Activated T-cell treated with anti-CD3 and anti-CD28 coated beads for 4 hours (primary cell): Measurements from ENCODE around the gene USE1.

Experiments used
- DNase-seq: peaks from one replicate; pipeline ENCODE4 v3.0.0-alpha.2; 2020

Gene USE1

GRCh38 chr19:17237747-17238706 lies 22.9 kb downstream of the USE1 start:
- no peak for DNase-seq

- DNase-seq: no peak
Observed at GRCh38 chr19:17240062-17240752, 25.1 kb downstream of the USE1 start.

- DNase-seq: no peak
Observed at GRCh38 chr19:17240826-17241399, 25.8 kb downstream of the USE1 start.

- no peak for DNase-seq
Observed at GRCh38 chr19:17242431-17243208, 27.5 kb downstream of the USE1 start.

GRCh38 chr19:17243211-17243829 lies 28.2 kb downstream of the USE1 start:
- no peak for DNase-seq

- no peak for DNase-seq
Observed at GRCh38 chr19:17243830-17244617, 28.9 kb downstream of the USE1 start.

- no peak for DNase-seq
Observed at GRCh38 chr19:17244618-17245534, 29.7 kb downstream of the USE1 start.

GRCh38 chr19:17245535-17245984 lies 30.4 kb downstream of the USE1 start, which contains the start of gene NR2F6:
NR2F6 (minus strand) TSS chr19:17245919; CDS start chr19:17245220, 699 bp downstream.
- peak; percentile 30 for DNase-seq

- DNase-seq: no peak
Observed at GRCh38 chr19:17246681-17247425, 31.7 kb downstream of the USE1 start.

- no peak for DNase-seq
Observed at GRCh38 chr19:17248011-17248776, 33.0 kb downstream of the USE1 start.

GRCh38 chr19:17249887-17250548 lies 34.9 kb downstream of the USE1 start:
- DNase-seq: no peak

GRCh38 chr19:17254636-17255035 lies 39.5 kb downstream of the USE1 start:
- DNase-seq: no peak

GRCh38 chr19:17255150-17255621 lies 40.0 kb downstream of the USE1 start:
- DNase-seq: no peak

GRCh38 chr19:17256130-17256529 lies 41.0 kb downstream of the USE1 start:
- no peak for DNase-seq

- no peak for DNase-seq
Observed at GRCh38 chr19:17259118-17259780, 44.1 kb downstream of the USE1 start.

- DNase-seq: no peak
Observed at GRCh38 chr19:17259934-17260333, 44.8 kb downstream of the USE1 start.

GRCh38 chr19:17260842-17261325 lies 45.7 kb downstream of the USE1 start:
- DNase-seq: peak; percentile 85
